Measurements from ENCODE around the gene SLC25A6. TPM values are rescaled to one million over a fixed set of nuclear protein-coding genes. Genes with fewer than 3 reads are reported as not detected.

Gene SLC25A6
- total and polyA plus RNA-seq, 9 of the 15 experiments (the other 6 are each of a cell fraction or from before 2014, with no cell fraction given) = 24.6 to 330 (median 129) TPM

DNA sequence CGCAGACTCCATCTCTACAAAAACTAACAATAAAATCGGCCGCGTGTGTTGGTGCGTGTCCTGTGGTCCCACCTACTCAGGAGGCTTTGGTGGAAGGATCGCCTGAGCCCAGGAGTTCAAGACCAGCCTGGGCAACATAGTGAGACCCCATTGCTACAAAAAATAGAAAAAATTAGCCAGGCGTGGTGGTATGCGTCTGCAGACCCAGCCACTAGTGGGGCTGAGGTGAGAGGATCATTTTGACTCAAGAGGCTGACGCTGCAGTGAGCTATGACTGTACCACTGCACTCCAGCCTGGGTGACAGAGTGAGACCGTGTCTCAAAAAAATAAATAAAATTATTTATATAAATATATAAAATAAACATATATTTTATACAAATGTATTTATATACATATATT, 38.5 kb upstream of the SLC25A6 start:
- Histone ChIP-seq H3K4me3 (no peak overlapping the region), H3K9ac (ENCODE audit: insufficient read depth in 1 of 2, low read depth in 2 of 2, low read length in 2 of 2) (no peak overlapping the region), H2AFZ (ENCODE audit: low read depth, low read length) (no peak overlapping the region), H3K9me1 (ENCODE audit: control insufficient read depth, insufficient read depth, low read length) (no peaks in the 10 kb centered on the region), H3K4me2 (ENCODE audit: insufficient read depth, low read length) (no peak overlapping the region), H4K20me1 (replicated peaks; ENCODE audit: control insufficient read depth, insufficient read depth, low read length) (no peaks in the 10 kb centered on the region), H3K79me2 (ENCODE audit: control insufficient read depth, insufficient read depth, low read length) (no peaks in the 10 kb centered on the region), H3K4me1 (replicated peaks in 1 of 2; ENCODE audit: control insufficient read depth in 2 of 2, insufficient read depth in 2 of 2, low read length in 2 of 2) (peaks cover 0 to 4% of the 10 kb centered on the region in 2 experiments; a peak in 2 of 5 replicates), H3K36me3 (ENCODE audit: control insufficient read depth, insufficient read depth, low read length) (peaks cover 3% of the 10 kb centered on the region; the same call in 1 of the 3 replicates), H3K27ac (ENCODE audit: extremely low read depth, low read depth, low read length) (no peak overlapping the region), H3K9me3 (replicated peaks; ENCODE audit: control insufficient read depth, insufficient read depth, low read depth, low read length) (no peaks in the 10 kb centered on the region), H3K27me3 (ENCODE audit: control insufficient read depth in 2 of 2, insufficient read depth in 2 of 2, low read length in 2 of 2) (no peaks in the 10 kb centered on the region)
- peak; percentile 61 for TF ChIP-seq ZNF121 (CRISPR knock-in tag; conservative IDR thresholded peaks at IDR 0.05)
- TF ChIP-seq, protein P1, sequence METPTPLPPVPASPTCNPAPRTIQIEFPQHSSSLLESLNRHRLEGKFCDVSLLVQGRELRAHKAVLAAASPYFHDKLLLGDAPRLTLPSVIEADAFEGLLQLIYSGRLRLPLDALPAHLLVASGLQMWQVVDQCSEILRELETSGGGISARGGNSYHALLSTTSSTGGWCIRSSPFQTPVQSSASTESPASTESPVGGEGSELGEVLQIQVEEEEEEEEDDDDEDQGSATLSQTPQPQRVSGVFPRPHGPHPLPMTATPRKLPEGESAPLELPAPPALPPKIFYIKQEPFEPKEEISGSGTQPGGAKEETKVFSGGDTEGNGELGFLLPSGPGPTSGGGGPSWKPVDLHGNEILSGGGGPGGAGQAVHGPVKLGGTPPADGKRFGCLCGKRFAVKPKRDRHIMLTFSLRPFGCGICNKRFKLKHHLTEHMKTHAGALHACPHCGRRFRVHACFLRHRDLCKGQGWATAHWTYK (CRISPR knock-in tag; IDR thresholded peaks at IDR 0.05) = no peak
- TF ChIP-seq RB1 (IDR thresholded peaks at IDR 0.05; ENCODE audit: low read depth) = no peak
- TF ChIP-seq USF1 (CRISPR knock-in tag; IDR thresholded peaks at IDR 0.05) = no peak
- no peak for TF ChIP-seq GTF2A2 (tag; IDR thresholded peaks at IDR 0.05)
- CTCF ChIA-PET (ENCODE audit: low intra/inter-chr PET ratio) = no interaction called here
- 93% methylated on average over 9 of the region's 10 CpGs for WGBS (ENCODE audit: insufficient coverage, low coverage, missing lambda C conversion rate)
- ATAC-seq (no peak), DNase-seq (ENCODE audit: extremely low read depth in 1 of 4, low spot score in 3 of 4) (no peak), FAIRE-seq (no peak)
- no TSS peak for BruUV-seq (replicated peaks)
- POLR2A ChIA-PET = no interaction called here
- intact Hi-C loops (cut with micrococcal nuclease) (no loop called here), in situ Hi-C loops (cut with MboI) (loop anchor here (10.0 kb wide), 1 partner anchor 186 kb away; no protein-coding TSS in a partner anchor)

All from K562 (cell line).